OCI-LY7 (cell line): ENCODE measurements around the gene COL23A1. TPM values are rescaled to one million over a fixed set of nuclear protein-coding genes. Genes with fewer than 3 reads are reported as not detected.

ENCODE experiments used
- BruUV-seq: library from RNA; stranded (reverse); fragments of 400-500 nt; replicated peaks from 2 replicates; lab custom pipeline; 2021; lab: Mats Ljungman, UMichigan
- CTCF ChIA-PET: fragments of 300-600 bp; sonication (Branson Sonifier 250); formaldehyde crosslinking; loops from one replicate; lab custom pipeline; 2022; ENCODE audit warnings: antibody characterized with exemption; ENCODE audit not compliant: unreplicated experiment; lab: Charles Lee
- POLR2A ChIA-PET: fragments of 300-600 bp; sonication (Branson Sonifier 250); formaldehyde crosslinking; loops from one replicate; lab custom pipeline; 2022; ENCODE audit warnings: antibody characterized with exemption; lab: Charles Lee
- DNase-seq: peaks from one replicate; pipeline ENCODE4 v3.0.0-alpha.2; 2015; ENCODE audit warnings: low spot score
- H2AFZ ChIP-seq: fragments of 200-600 bp; sonication (generic), shearing (Covaris generic); 2 replicates; pipeline ENCODE4 v1.6.1; 2014; ENCODE audit warnings: mild to moderate bottlenecking, antibody characterized with exemption, low read length, moderate library complexity
- H3K27ac ChIP-seq: fragments of 200-600 bp; sonication (generic); 2 replicates; pipeline ENCODE4 v1.5.1; 2014; ENCODE audit warnings: mixed run types, low read depth, mild to moderate bottlenecking, moderate library complexity, low read length, inconsistent platforms; ENCODE audit not compliant: poor library complexity, severe bottlenecking
- H3K36me3 ChIP-seq: fragments of 200-600 bp; sonication (generic); 2 replicates; pipeline ENCODE4 v1.6.1; 2014; ENCODE audit warnings: mild to moderate bottlenecking, antibody characterized with exemption, low read length, moderate library complexity, mixed read lengths; ENCODE audit not compliant: insufficient read depth
- H3K4me1 ChIP-seq: fragments of 200-600 bp; sonication (generic); 2 replicates; pipeline ENCODE4 v1.5.1; 2014; ENCODE audit warnings: mild to moderate bottlenecking, low read length; ENCODE audit not compliant: insufficient read depth, poor library complexity, severe bottlenecking
- H3K4me2 ChIP-seq: fragments of 200-600 bp; sonication (generic); 2 replicates; pipeline ENCODE4 v1.6.1; 2014; ENCODE audit warnings: mild to moderate bottlenecking, low read length
- H3K4me3 ChIP-seq: fragments of 200-600 bp; sonication (generic); 2 replicates; pipeline ENCODE4 v1.5.1; 2014; ENCODE audit warnings: mild to moderate bottlenecking, low read depth, low read length; ENCODE audit not compliant: poor library complexity, severe bottlenecking
- H3K79me2 ChIP-seq: fragments of 200-600 bp; sonication (generic); 2 replicates; pipeline ENCODE4 v1.6.1; 2016; ENCODE audit warnings: low read depth, mild to moderate bottlenecking, low read length, moderate library complexity, mixed read lengths; ENCODE audit not compliant: insufficient read depth
- H3K9me2 ChIP-seq: fragments of 200-600 bp; sonication (generic); 2 replicates; pipeline ENCODE4 v1.6.1; 2016; ENCODE audit warnings: mild to moderate bottlenecking, low read length, mixed read lengths; ENCODE audit not compliant: insufficient read depth
- H3K9me3 ChIP-seq: fragments of 200-600 bp; sonication (generic); 2 replicates; pipeline ENCODE4 v1.6.1; 2014; ENCODE audit warnings: mild to moderate bottlenecking, mixed run types, low read length, mixed read lengths
- H4K20me1 ChIP-seq: fragments of 200-600 bp; sonication (generic); 2 replicates; pipeline ENCODE4 v1.6.1; 2014; ENCODE audit warnings: mild to moderate bottlenecking, antibody characterized with exemption, low read length, moderate library complexity, mixed read lengths; ENCODE audit not compliant: insufficient read depth
- CTCF ChIP-seq: fragments of 200-600 bp; sonication (generic); conservative IDR thresholded peaks from 2 replicates; pipeline ENCODE4 v1.5.1; 2014; ENCODE audit warnings: mild to moderate bottlenecking, antibody characterized with exemption, low read length, moderate library complexity, mixed read lengths
- EZH2phosphoT487 ChIP-seq: fragments of 200-600 bp; sonication (generic); IDR thresholded peaks from 2 replicates; pipeline ENCODE4 v1.6.1; 2018; ENCODE audit warnings: low read depth, borderline replicate concordance, mild to moderate bottlenecking, mixed run types, antibody characterized with exemption, low read length, moderate library complexity, mixed read lengths
- intact Hi-C: fragments of 100-400 bp; cut with micrococcal nuclease; formaldehyde crosslinking; loops from one replicate; pipeline ENCODE4 v1.10.0; 2022; ENCODE audit not compliant: unreplicated experiment
- total RNA-seq, 2 experiments: library from RNA; depleted of rRNA in 1 of 2; stranded (reverse); fragments of >200 nt in 1 of 2; shearing (Covaris generic) in 1 of 2; gene quantifications; 2 replicates each; pipeline ENCODE4 v1.2.3, GENCODE V29; 2014 to 2022

COL23A1 gene
- total RNA-seq, 2 experiments from 2014 or later: 0.53 TPM; not detected in 1

GRCh38 chr5:178526773-178527457 lies 63.3 kb downstream of the COL23A1 start:
- no peak overlapping the region for H2AFZ ChIP-seq
- DNase-seq: no peak
- no peaks in the 10 kb centered on the region for H3K4me1 ChIP-seq
- no peak for TF ChIP-seq EZH2phosphoT487
- no peak for TF ChIP-seq CTCF
- intact Hi-C loops: no loop called here
- ChIA-PET POLR2A (no interaction called here), CTCF (no interaction called here)
- no peaks in the 10 kb centered on the region for H4K20me1 ChIP-seq
- no peaks in the 10 kb centered on the region for H3K9me2 ChIP-seq
- H3K9me3 ChIP-seq: no peaks in the 10 kb centered on the region
- no peaks in the 10 kb centered on the region for H3K36me3 ChIP-seq
- H3K27ac ChIP-seq: no peak overlapping the region
- H3K4me3 ChIP-seq: no peak overlapping the region
- H3K79me2 ChIP-seq: no peaks in the 10 kb centered on the region
- H3K4me2 ChIP-seq: no peak overlapping the region
- no TSS peak for BruUV-seq

- no peak for DNase-seq
- CTCF ChIA-PET: no interaction called here
- intact Hi-C loops: no loop called here
Measured at GRCh38 chr5:178525906-178526732, 64.1 kb downstream of the COL23A1 start.

More at GRCh38 chr5:178525906-178526732, 64.1 kb downstream of the COL23A1 start:
- Histone ChIP-seq H3K4me1 (no peaks in the 10 kb centered on the region), H3K4me2 (no peak overlapping the region), H3K9me3 (no peaks in the 10 kb centered on the region), H2AFZ (no peak overlapping the region), H3K36me3 (no peaks in the 10 kb centered on the region), H3K79me2 (no peaks in the 10 kb centered on the region), H3K4me3 (no peak overlapping the region), H4K20me1 (no peaks in the 10 kb centered on the region), H3K27ac (no peak overlapping the region), H3K9me2 (no peaks in the 10 kb centered on the region)
- POLR2A ChIA-PET: no interaction called here
- BruUV-seq: no TSS peak
- no peak for TF ChIP-seq CTCF
- TF ChIP-seq EZH2phosphoT487: no peak
